ENCODE data around the gene MPIG6B.
"Not testable (repeated sequence)": the region's sequence is repeated elsewhere in the genome, so short reads cannot be mapped to it uniquely, and the experiment has no call there.

MPIG6B gene

GRCh38 chr6:31701666-31702404, 21.3 kb upstream of the MPIG6B start:
- DNase-seq (ENCODE audit: low spot score), result no peak

- DNase-seq (ENCODE audit: low spot score), result no peak
Observed at GRCh38 chr6:31702405-31702818, 20.8 kb upstream of the MPIG6B start.

GRCh38 chr6:31702819-31703716, 20.1 kb upstream of the MPIG6B start, which contains the start of gene ABHD16A:
Gene ABHD16A (minus strand): TSS chr6:31703324. CDS start chr6:31703281, 43 bp downstream.
- peak; percentile 88 for DNase-seq (ENCODE audit: low spot score)

- DNase-seq (ENCODE audit: low spot score), result no peak
Observed at GRCh38 chr6:31705931-31706330, 17.2 kb upstream of the MPIG6B start.

GRCh38 chr6:31706599-31706998, 16.6 kb upstream of the MPIG6B start, which contains the start of gene LY6G6F:
Gene LY6G6F (plus strand): TSS chr6:31706866. CDS start chr6:31706907, 41 bp downstream.
- no peak for DNase-seq (ENCODE audit: low spot score)

- no peak for DNase-seq (ENCODE audit: low spot score)
Observed at GRCh38 chr6:31707701-31708100, 15.5 kb upstream of the MPIG6B start.

GRCh38 chr6:31708224-31708623, 14.9 kb upstream of the MPIG6B start:
- DNase-seq (ENCODE audit: low spot score), result no peak

- DNase-seq (ENCODE audit: low spot score), result not testable (repeated sequence)
Observed at GRCh38 chr6:31709157-31709556, 14.0 kb upstream of the MPIG6B start.

- no peak for DNase-seq (ENCODE audit: low spot score)
Observed at GRCh38 chr6:31710523-31711219, 12.5 kb upstream of the MPIG6B start.

- no peak for DNase-seq (ENCODE audit: low spot score)
Observed at GRCh38 chr6:31711233-31711632, 11.9 kb upstream of the MPIG6B start.

- DNase-seq (ENCODE audit: low spot score), result no peak
Observed at GRCh38 chr6:31712296-31712695, 10.9 kb upstream of the MPIG6B start.

GRCh38 chr6:31713465-31713864, 9.7 kb upstream of the MPIG6B start:
- DNase-seq (ENCODE audit: low spot score), result no peak

- DNase-seq (ENCODE audit: low spot score), result no peak
Observed at GRCh38 chr6:31713991-31714684, 9.0 kb upstream of the MPIG6B start.

GRCh38 chr6:31715022-31715958, 7.9 kb upstream of the MPIG6B start, which contains the start of gene LY6G6D:
Gene LY6G6D (plus strand): TSS chr6:31715348. CDS start chr6:31715356, 8 bp downstream.
- no peak for DNase-seq (ENCODE audit: low spot score)

GRCh38 chr6:31717499-31718222, 5.5 kb upstream of the MPIG6B start:
- DNase-seq (ENCODE audit: low spot score), result no peak

- DNase-seq (ENCODE audit: low spot score), result no peak
Observed at GRCh38 chr6:31718265-31718664, 4.9 kb upstream of the MPIG6B start.

- no peak for DNase-seq (ENCODE audit: low spot score)
Observed at GRCh38 chr6:31719001-31719400, 4.2 kb upstream of the MPIG6B start.

- no peak for DNase-seq (ENCODE audit: low spot score)
Observed at GRCh38 chr6:31720196-31720770, 2.9 kb upstream of the MPIG6B start.

- DNase-seq (ENCODE audit: low spot score), result no peak
Observed at GRCh38 chr6:31721351-31722020, 1.7 kb upstream of the MPIG6B start, which contains the start of gene LY6G6C. Gene LY6G6C (minus strand): TSS chr6:31721746. CDS start chr6:31721679, 67 bp downstream.
